GM06990 (cell line): ENCODE results near the gene RGS14.

Source experiments
- DNase-seq: peaks from one replicate; pipeline ENCODE4 v3.0.0-alpha.2; 2011; ENCODE audit not compliant: insufficient read length; ENCODE audit errors: extremely low read depth
- H3K27me3 ChIP-seq: replicated peaks from 2 replicates; pipeline ENCODE4 v1.6.0; 2011; ENCODE audit warnings: low read length; ENCODE audit not compliant: control insufficient read depth, insufficient read depth
- H3K36me3 ChIP-seq: 2 replicates; pipeline ENCODE4 v1.5.1; 2011; ENCODE audit warnings: low read length; ENCODE audit not compliant: control insufficient read depth, insufficient read depth
- H3K4me3 ChIP-seq: replicated peaks from 2 replicates; pipeline ENCODE4 v1.5.1; 2011; ENCODE audit warnings: low read depth, mild to moderate bottlenecking, control low read depth, low read length
- TF ChIP-seq, protein P1 (sequence below): IDR thresholded peaks from 2 replicates; pipeline ENCODE4 v1.5.1; 2011; ENCODE audit warnings: low read length, control low read depth, mild to moderate bottlenecking, inconsistent platforms; ENCODE audit not compliant: insufficient read depth, poor library complexity, severe bottlenecking

RGS14 gene

GRCh38 chr5:177383181-177383580 lies 25.5 kb downstream of the RGS14 start:
- TF ChIP-seq, protein P1, sequence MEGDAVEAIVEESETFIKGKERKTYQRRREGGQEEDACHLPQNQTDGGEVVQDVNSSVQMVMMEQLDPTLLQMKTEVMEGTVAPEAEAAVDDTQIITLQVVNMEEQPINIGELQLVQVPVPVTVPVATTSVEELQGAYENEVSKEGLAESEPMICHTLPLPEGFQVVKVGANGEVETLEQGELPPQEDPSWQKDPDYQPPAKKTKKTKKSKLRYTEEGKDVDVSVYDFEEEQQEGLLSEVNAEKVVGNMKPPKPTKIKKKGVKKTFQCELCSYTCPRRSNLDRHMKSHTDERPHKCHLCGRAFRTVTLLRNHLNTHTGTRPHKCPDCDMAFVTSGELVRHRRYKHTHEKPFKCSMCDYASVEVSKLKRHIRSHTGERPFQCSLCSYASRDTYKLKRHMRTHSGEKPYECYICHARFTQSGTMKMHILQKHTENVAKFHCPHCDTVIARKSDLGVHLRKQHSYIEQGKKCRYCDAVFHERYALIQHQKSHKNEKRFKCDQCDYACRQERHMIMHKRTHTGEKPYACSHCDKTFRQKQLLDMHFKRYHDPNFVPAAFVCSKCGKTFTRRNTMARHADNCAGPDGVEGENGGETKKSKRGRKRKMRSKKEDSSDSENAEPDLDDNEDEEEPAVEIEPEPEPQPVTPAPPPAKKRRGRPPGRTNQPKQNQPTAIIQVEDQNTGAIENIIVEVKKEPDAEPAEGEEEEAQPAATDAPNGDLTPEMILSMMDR, result no peak
- H3K4me3 ChIP-seq, result no peak overlapping the region
- H3K36me3 ChIP-seq, result no peaks in the 10 kb centered on the region
- no peaks in the 10 kb centered on the region; the same call in 1 of the 2 replicates for H3K27me3 ChIP-seq
- DNase-seq, result no peak

DNA sequence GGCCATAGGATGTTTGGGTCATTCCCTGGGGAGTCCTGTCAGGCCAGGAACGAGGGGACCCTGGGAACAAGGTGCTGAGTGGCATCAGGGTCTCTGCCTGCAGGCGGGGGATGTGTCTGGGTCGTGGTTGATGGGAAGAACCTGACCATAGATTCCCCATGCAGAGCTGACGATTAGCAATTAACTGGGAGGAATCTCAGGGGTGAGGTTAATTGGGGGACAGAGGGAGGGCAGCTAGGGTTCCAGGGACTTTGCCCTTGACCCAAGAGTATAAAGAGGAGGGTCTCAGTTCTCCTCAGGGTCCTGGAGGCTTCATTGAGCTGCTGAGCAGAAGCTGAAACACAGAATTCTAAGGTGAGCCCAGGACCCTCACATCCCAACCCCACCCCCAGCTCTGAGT lies 26.4 kb downstream of the RGS14 start, which contains the start of gene SLC34A1:
Gene SLC34A1 (plus strand): TSS at position 301 of the 400 bp plus-strand sequence. CDS start 1,308 bp downstream, outside the sequence.
- Histone ChIP-seq H3K27me3 (no peaks in the 10 kb centered on the region; the same call in 1 of the 2 replicates), H3K4me3 (no peak within 1 kb of the TSS), H3K36me3 (no peaks in the 10 kb centered on the region)
- TF ChIP-seq, protein P1, result no peak
- no peak for DNase-seq

GRCh38 chr5:177385720-177386119 lies 28.0 kb downstream of the RGS14 start:
- Histone ChIP-seq H3K27me3 (no peaks in the 10 kb centered on the region; the same call in 1 of the 2 replicates), H3K36me3 (no peaks in the 10 kb centered on the region), H3K4me3 (no peak overlapping the region)
- TF ChIP-seq, protein P1, result no peak
- DNase-seq, result no peak

DNA sequence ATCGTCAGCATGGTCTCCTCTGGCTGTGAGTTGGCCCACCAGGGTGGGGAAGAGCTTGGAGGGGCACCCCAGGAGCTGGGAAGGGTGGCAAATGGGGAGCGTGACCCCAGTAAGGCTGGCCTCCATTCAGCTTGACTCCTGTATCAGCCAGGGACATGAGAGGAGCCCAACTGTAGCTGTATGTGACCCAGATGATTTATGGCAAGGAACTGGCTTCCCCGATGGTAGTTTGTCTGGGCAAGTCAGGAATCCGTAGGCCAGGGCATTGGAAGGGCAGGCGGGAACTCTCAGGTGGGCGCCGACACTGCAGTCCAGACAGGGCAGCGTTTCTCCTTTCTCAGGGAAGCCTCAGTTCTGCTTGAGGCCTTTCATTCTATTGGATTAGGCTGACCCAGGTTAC lies 28.8 kb downstream of the RGS14 start:
- Histone ChIP-seq H3K36me3 (no peaks in the 10 kb centered on the region), H3K27me3 (no peaks in the 10 kb centered on the region; the same call in 1 of the 2 replicates), H3K4me3 (no peak overlapping the region)
- TF ChIP-seq, protein P1, result no peak
- no peak for DNase-seq

DNA sequence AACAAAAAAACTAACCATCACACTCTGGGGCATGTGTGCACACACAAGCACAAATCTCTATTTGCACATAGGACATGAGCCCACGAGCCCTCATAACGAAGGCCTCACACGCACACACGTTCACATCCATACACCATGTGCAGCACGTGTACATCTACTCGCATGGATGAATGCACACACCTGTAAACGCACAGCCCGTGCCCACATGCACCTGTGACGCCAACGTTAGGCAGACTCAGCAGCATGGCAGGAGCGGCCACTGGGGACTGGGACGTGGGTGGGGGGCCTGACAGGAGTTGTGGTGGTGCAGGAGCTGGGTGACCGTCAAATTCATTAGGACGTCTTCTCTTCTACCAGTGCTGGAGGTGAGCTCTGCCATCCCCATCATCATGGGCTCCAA lies 29.7 kb downstream of the RGS14 start:
- TF ChIP-seq, protein P1, result no peak
- DNase-seq, result no peak
- Histone ChIP-seq H3K4me3 (no peak overlapping the region), H3K27me3 (no peaks in the 10 kb centered on the region; the same call in 1 of the 2 replicates), H3K36me3 (no peaks in the 10 kb centered on the region)
